ENCODE data around the gene PALD1.

GRCh38 chr10:70596860-70597809, 118.6 kb downstream of the PALD1 start:
- no peak for TF ChIP-seq EP300 (IDR thresholded peaks at IDR 0.05; ENCODE audit: borderline replicate concordance)
- no peak for TF ChIP-seq TAF1 (IDR thresholded peaks at IDR 0.05; ENCODE audit: low read depth)
- TF ChIP-seq REST (IDR thresholded peaks at IDR 0.05; ENCODE audit: low read depth), result no peak
- TF ChIP-seq RAD21 (IDR thresholded peaks at IDR 0.05; ENCODE audit: low read depth), result no peak
- no peak for TF ChIP-seq NFIC (IDR thresholded peaks at IDR 0.05)
- no peak for TF ChIP-seq YY1 (IDR thresholded peaks at IDR 0.05; ENCODE audit: low read depth)
- no peak for TF ChIP-seq TCF12 (IDR thresholded peaks at IDR 0.05; ENCODE audit: low read depth)
- TF ChIP-seq, protein P1, sequence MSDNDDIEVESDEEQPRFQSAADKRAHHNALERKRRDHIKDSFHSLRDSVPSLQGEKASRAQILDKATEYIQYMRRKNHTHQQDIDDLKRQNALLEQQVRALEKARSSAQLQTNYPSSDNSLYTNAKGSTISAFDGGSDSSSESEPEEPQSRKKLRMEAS (IDR thresholded peaks at IDR 0.05), result no peak
- no peak for TF ChIP-seq FOXM1 (IDR thresholded peaks at IDR 0.05; ENCODE audit: borderline replicate concordance, low read depth)
- TF ChIP-seq USF1 (IDR thresholded peaks at IDR 0.05), result no peak
- no peak for TF ChIP-seq EGR1 (IDR thresholded peaks at IDR 0.05)
- no peak for TF ChIP-seq CEBPB (IDR thresholded peaks at IDR 0.05)
- no peak for TF ChIP-seq TEAD4 (IDR thresholded peaks at IDR 0.05)
- no peak for TF ChIP-seq CREB1 (IDR thresholded peaks at IDR 0.05; ENCODE audit: low read depth)

All from Ishikawa (cell line).